HG02885 (cell line): ENCODE results near the gene PKD1.
"Not testable (repeated sequence)": the region's sequence is repeated elsewhere in the genome, so short reads cannot be mapped to it uniquely, and the experiment has no call there.

Source experiments
- ATAC-seq: cut with Tn5 transposase; IDR thresholded peaks from one replicate; pipeline ENCODE4 v1.9.1; 2021; ENCODE audit warnings: mild to moderate bottlenecking; ENCODE audit not compliant: unreplicated experiment, poor library complexity

PKD1 gene

GRCh38 chr16:2152695-2153506 is 17.2 kb upstream of the PKD1 start:
- no peak for ATAC-seq

- no peak for ATAC-seq
Observed at GRCh38 chr16:2151188-2152091, 15.7 kb upstream of the PKD1 start.

GRCh38 chr16:2150418-2151187 is 14.9 kb upstream of the PKD1 start:
- ATAC-seq, result no peak

- no peak for ATAC-seq
Observed at GRCh38 chr16:2149630-2150417, 14.1 kb upstream of the PKD1 start.

GRCh38 chr16:2148714-2149629 is 13.3 kb upstream of the PKD1 start:
- ATAC-seq, result no peak

- ATAC-seq, result no peak
Observed at GRCh38 chr16:2147981-2148671, 12.4 kb upstream of the PKD1 start, which contains the start of gene RAB26. Gene RAB26, plus strand, starts transcription at chr16:2148625. Its CDS starts 159 bp downstream, at chr16:2148784.

GRCh38 chr16:2147378-2147777 is 11.7 kb upstream of the PKD1 start:
- no peak for ATAC-seq

- no peak for ATAC-seq
Observed at GRCh38 chr16:2145843-2146242, 10.1 kb upstream of the PKD1 start.

GRCh38 chr16:2143878-2144485 is 8.3 kb upstream of the PKD1 start:
- no peak for ATAC-seq

- no peak for ATAC-seq
Observed at GRCh38 chr16:2142942-2143877, 7.5 kb upstream of the PKD1 start.

GRCh38 chr16:2135071-2135470 is 627 bp downstream of the PKD1 start:
- ATAC-seq, result not testable (repeated sequence)

GRCh38 chr16:2133797-2134196 is 1.9 kb downstream of the PKD1 start:
- ATAC-seq, result not testable (repeated sequence)

GRCh38 chr16:2129890-2130447 is 5.7 kb downstream of the PKD1 start:
- ATAC-seq, result not testable (repeated sequence)

GRCh38 chr16:2129251-2129650 is 6.4 kb downstream of the PKD1 start:
- not testable (repeated sequence) for ATAC-seq

- not testable (repeated sequence) for ATAC-seq
Observed at GRCh38 chr16:2127630-2128280, 7.9 kb downstream of the PKD1 start.
